HEK293 (cell line): ENCODE data around the gene PAXX.

Experiments
- BCL6B ChIP-seq: fragments of 450-650 bp; formaldehyde crosslinking; IDR thresholded peaks from 2 replicates; pipeline ENCODE4 v1.5.1; 2017; ENCODE audit warnings: missing biosample characterization, missing genetic modification characterization
- KLF16 ChIP-seq: fragments of 450-650 bp; formaldehyde crosslinking; IDR thresholded peaks from 2 replicates; pipeline ENCODE4 v1.5.1; 2017; ENCODE audit warnings: missing biosample characterization, missing genetic modification characterization
- KLF7 ChIP-seq: fragments of 450-650 bp; formaldehyde crosslinking; IDR thresholded peaks from 2 replicates; pipeline ENCODE4 v1.5.1; 2016; ENCODE audit warnings: missing biosample characterization, missing genetic modification characterization, borderline replicate concordance
- KLF8 ChIP-seq: fragments of 450-650 bp; formaldehyde crosslinking; IDR thresholded peaks from 2 replicates; pipeline ENCODE4 v1.5.1; 2016; ENCODE audit warnings: missing biosample characterization, missing genetic modification characterization
- PRDM2 ChIP-seq: fragments of 450-650 bp; formaldehyde crosslinking; IDR thresholded peaks from 2 replicates; pipeline ENCODE4 v1.5.1; 2016; ENCODE audit warnings: missing biosample characterization, missing genetic modification characterization, borderline replicate concordance
- SALL2 ChIP-seq: fragments of 450-650 bp; formaldehyde crosslinking; IDR thresholded peaks from 2 replicates; pipeline ENCODE4 v1.5.0; 2017; ENCODE audit warnings: missing biosample characterization, mild to moderate bottlenecking, missing genetic modification characterization, borderline replicate concordance
- SP3 ChIP-seq: fragments of 450-650 bp; formaldehyde crosslinking; IDR thresholded peaks from 2 replicates; pipeline ENCODE4 v1.5.1; 2016; ENCODE audit warnings: missing biosample characterization, missing genetic modification characterization
- TRIM28 ChIP-seq: IDR thresholded peaks from 2 replicates; pipeline ENCODE4 v1.6.1; 2011; ENCODE audit warnings: low read length, control low read depth, borderline replicate concordance
- TSHZ1 ChIP-seq: fragments of 450-650 bp; formaldehyde crosslinking; IDR thresholded peaks from 2 replicates; pipeline ENCODE4 v1.5.1; 2016; ENCODE audit warnings: missing biosample characterization, missing genetic modification characterization, borderline replicate concordance
- YY1 ChIP-seq: fragments of 450-650 bp; formaldehyde crosslinking; IDR thresholded peaks from 2 replicates; pipeline ENCODE4 v1.5.1; 2018; ENCODE audit warnings: missing biosample characterization, missing genetic modification characterization
- ZFP3 ChIP-seq: fragments of 450-650 bp; formaldehyde crosslinking; IDR thresholded peaks from 2 replicates; pipeline ENCODE4 v1.5.1; 2016; ENCODE audit warnings: low read depth, missing biosample characterization, missing genetic modification characterization
- ZNF133 ChIP-seq: fragments of 450-650 bp; formaldehyde crosslinking; IDR thresholded peaks from 2 replicates; pipeline ENCODE4 v1.5.1; 2016; ENCODE audit warnings: missing biosample characterization, missing genetic modification characterization
- ZNF140 ChIP-seq: fragments of 450-650 bp; formaldehyde crosslinking; IDR thresholded peaks from 2 replicates; pipeline ENCODE4 v1.5.1; 2016; ENCODE audit warnings: missing biosample characterization, missing genetic modification characterization
- ZNF155 ChIP-seq: fragments of 450-650 bp; formaldehyde crosslinking; IDR thresholded peaks from 2 replicates; pipeline ENCODE4 v1.5.1; 2016; ENCODE audit warnings: missing biosample characterization, missing genetic modification characterization
- ZNF175 ChIP-seq: fragments of 450-650 bp; formaldehyde crosslinking; IDR thresholded peaks from 2 replicates; pipeline ENCODE4 v1.5.1; 2016; ENCODE audit warnings: missing biosample characterization, missing genetic modification characterization
- ZNF19 ChIP-seq: fragments of 450-650 bp; formaldehyde crosslinking; IDR thresholded peaks from 2 replicates; pipeline ENCODE4; 2016; ENCODE audit warnings: missing biosample characterization, missing genetic modification characterization, low read depth
- ZNF202 ChIP-seq: fragments of 450-650 bp; formaldehyde crosslinking; IDR thresholded peaks from 2 replicates; pipeline ENCODE4 v1.5.1; 2016; ENCODE audit warnings: missing biosample characterization, missing genetic modification characterization, borderline replicate concordance
- ZNF248 ChIP-seq: fragments of 450-650 bp; formaldehyde crosslinking; IDR thresholded peaks from 2 replicates; pipeline ENCODE4 v1.5.1; 2017; ENCODE audit warnings: missing biosample characterization, missing genetic modification characterization
- ZNF266 ChIP-seq: fragments of 450-650 bp; formaldehyde crosslinking; IDR thresholded peaks from 2 replicates; pipeline ENCODE4 v1.5.1; 2016; ENCODE audit warnings: missing biosample characterization, missing genetic modification characterization, low read depth
- ZNF302 ChIP-seq: fragments of 450-650 bp; formaldehyde crosslinking; IDR thresholded peaks from 2 replicates; pipeline ENCODE4 v1.5.1; 2016; ENCODE audit warnings: missing biosample characterization, missing genetic modification characterization, low read depth
- ZNF362 ChIP-seq: fragments of 450-650 bp; formaldehyde crosslinking; IDR thresholded peaks from 2 replicates; pipeline ENCODE4 v1.5.1; 2016; ENCODE audit warnings: missing biosample characterization, missing genetic modification characterization
- ZNF398 ChIP-seq: fragments of 450-650 bp; formaldehyde crosslinking; IDR thresholded peaks from 2 replicates; pipeline ENCODE4 v1.5.1; 2017; ENCODE audit warnings: missing biosample characterization, missing genetic modification characterization
- ZNF404 ChIP-seq: fragments of 450-650 bp; formaldehyde crosslinking; IDR thresholded peaks from 2 replicates; pipeline ENCODE4 v1.5.1; 2017; ENCODE audit warnings: missing biosample characterization, missing genetic modification characterization
- ZNF571 ChIP-seq: fragments of 450-650 bp; formaldehyde crosslinking; IDR thresholded peaks from 2 replicates; pipeline ENCODE4 v1.5.0; 2017; ENCODE audit warnings: missing biosample characterization, missing genetic modification characterization
- ZNF596 ChIP-seq: fragments of 450-650 bp; IDR thresholded peaks from 2 replicates; pipeline ENCODE4 v1.5.0; 2018; ENCODE audit warnings: missing biosample characterization, mild to moderate bottlenecking, missing genetic modification characterization, moderate library complexity
- ZNF629 ChIP-seq: fragments of 450-650 bp; formaldehyde crosslinking; IDR thresholded peaks from 2 replicates; pipeline ENCODE4 v1.5.1; 2017; ENCODE audit warnings: missing biosample characterization, missing genetic modification characterization
- ZNF747 ChIP-seq: fragments of 450-650 bp; formaldehyde crosslinking; IDR thresholded peaks from 2 replicates; pipeline ENCODE4 v1.5.1; 2016; ENCODE audit warnings: missing biosample characterization, missing genetic modification characterization

The PAXX gene

GRCh38 chr9:137028263-137029057 is 36.2 kb downstream of the PAXX start (continued):
- TF ChIP-seq ZNF362 (tag by site-specific recombination) (no peak), SALL2 (no peak), ZNF571 (no peak), ZNF202 (tag by site-specific recombination) (no peak), YY1 (no peak), ZNF747 (tag by site-specific recombination) (no peak), ZNF629 (0 out of 2 replicates have a peak, but pooled peaks have one; percentile 27), KLF8 (tag by site-specific recombination) (no peak; the same call in 1 of the 2 replicates), ZNF266 (tag by site-specific recombination) (no peak), TRIM28 (no peak), ZNF248 (tag by site-specific recombination) (no peak), ZNF133 (tag by site-specific recombination) (no peak), KLF16 (tag by site-specific recombination) (no peak), TSHZ1 (tag by site-specific recombination) (no peak), ZNF596 (tag by site-specific recombination) (no peak), ZNF398 (no peak; the same call in 1 of the 2 replicates), BCL6B (tag by site-specific recombination) (no peak), SP3 (tag by site-specific recombination) (peak; percentile 55), ZNF19 (tag by site-specific recombination) (no peak), ZFP3 (no peak), ZNF175 (tag by site-specific recombination) (no peak), ZNF404 (no peak), PRDM2 (tag by site-specific recombination) (no peak), ZNF155 (tag by site-specific recombination) (no peak), ZNF302 (tag by site-specific recombination) (no peak), KLF7 (tag by site-specific recombination) (no peak), ZNF140 (no peak)
